ENCODE results near the gene HLA-DPA1. TPM values are rescaled to one million over a fixed set of nuclear protein-coding genes. Genes with fewer than 3 reads are reported as not detected.

HLA-DPA1 gene
- total RNA-seq, 1 experiment from 2014 or later, result 0.69 TPM

- Histone ChIP-seq H3K36me3 (ENCODE audit: control insufficient read depth, insufficient read depth, low read length) (no peaks in the 10 kb centered on the region), H3K4me1 (ENCODE audit: control insufficient read depth, insufficient read depth, low read length) (no peaks in the 10 kb centered on the region), H3K9me3 (ENCODE audit: control insufficient read depth, insufficient read depth, low read depth, low read length) (no peaks in the 10 kb centered on the region), H3K4me3 (ENCODE audit: low read depth in 2 of 2, low read length in 2 of 2) (no peak overlapping the region), H3K27me3 (ENCODE audit: control insufficient read depth, insufficient read depth, low read length) (peaks cover 14% of the 10 kb centered on the region), H3K27ac (ENCODE audit: low read length) (no peak overlapping the region)
- no TSS peak for BruUV-seq (replicated peaks)
- DNase-seq (ENCODE audit: low read depth, low spot score) (no peak), ATAC-seq (no peak)
- POLR2A ChIA-PET, result no interaction called here
- CTCF ChIA-PET, result no interaction called here
- in situ Hi-C loops (cut with HindIII; ENCODE audit: low pct_unique_long_range_greater_than_20kb, low sequenced_read_pairs) (no loop called here), intact Hi-C loops (cut with micrococcal nuclease; ENCODE audit: unreplicated experiment) (no loop called here)
- no peak for TF ChIP-seq POLR2AphosphoS5 (IDR thresholded peaks at IDR 0.05; ENCODE audit: low read depth, low read length)
- TF ChIP-seq TCF7L2 (IDR thresholded peaks at IDR 0.05; ENCODE audit: low read depth, low read length), result no peak
- TF ChIP-seq SIN3A (IDR thresholded peaks at IDR 0.05; ENCODE audit: borderline replicate concordance, insufficient read depth, low read depth, low read length), result no peak
- TF ChIP-seq, protein P1, sequence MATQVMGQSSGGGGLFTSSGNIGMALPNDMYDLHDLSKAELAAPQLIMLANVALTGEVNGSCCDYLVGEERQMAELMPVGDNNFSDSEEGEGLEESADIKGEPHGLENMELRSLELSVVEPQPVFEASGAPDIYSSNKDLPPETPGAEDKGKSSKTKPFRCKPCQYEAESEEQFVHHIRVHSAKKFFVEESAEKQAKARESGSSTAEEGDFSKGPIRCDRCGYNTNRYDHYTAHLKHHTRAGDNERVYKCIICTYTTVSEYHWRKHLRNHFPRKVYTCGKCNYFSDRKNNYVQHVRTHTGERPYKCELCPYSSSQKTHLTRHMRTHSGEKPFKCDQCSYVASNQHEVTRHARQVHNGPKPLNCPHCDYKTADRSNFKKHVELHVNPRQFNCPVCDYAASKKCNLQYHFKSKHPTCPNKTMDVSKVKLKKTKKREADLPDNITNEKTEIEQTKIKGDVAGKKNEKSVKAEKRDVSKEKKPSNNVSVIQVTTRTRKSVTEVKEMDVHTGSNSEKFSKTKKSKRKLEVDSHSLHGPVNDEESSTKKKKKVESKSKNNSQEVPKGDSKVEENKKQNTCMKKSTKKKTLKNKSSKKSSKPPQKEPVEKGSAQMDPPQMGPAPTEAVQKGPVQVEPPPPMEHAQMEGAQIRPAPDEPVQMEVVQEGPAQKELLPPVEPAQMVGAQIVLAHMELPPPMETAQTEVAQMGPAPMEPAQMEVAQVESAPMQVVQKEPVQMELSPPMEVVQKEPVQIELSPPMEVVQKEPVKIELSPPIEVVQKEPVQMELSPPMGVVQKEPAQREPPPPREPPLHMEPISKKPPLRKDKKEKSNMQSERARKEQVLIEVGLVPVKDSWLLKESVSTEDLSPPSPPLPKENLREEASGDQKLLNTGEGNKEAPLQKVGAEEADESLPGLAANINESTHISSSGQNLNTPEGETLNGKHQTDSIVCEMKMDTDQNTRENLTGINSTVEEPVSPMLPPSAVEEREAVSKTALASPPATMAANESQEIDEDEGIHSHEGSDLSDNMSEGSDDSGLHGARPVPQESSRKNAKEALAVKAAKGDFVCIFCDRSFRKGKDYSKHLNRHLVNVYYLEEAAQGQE (IDR thresholded peaks at IDR 0.05; ENCODE audit: insufficient read depth in 1 of 2, low read depth in 2 of 2, low read length in 1 of 2), result no peak
- no peak for TF ChIP-seq CTCF (IDR thresholded peaks at IDR 0.05)
These were observed 1.9 kb downstream of the HLA-DPA1 start for GRCh38 chr6:33071569-33071968.

GRCh38 chr6:33070909-33071308 is 2.5 kb downstream of the HLA-DPA1 start:
- ChIA-PET POLR2A (no interaction called here), CTCF (no interaction called here)
- Histone ChIP-seq H3K27me3 (ENCODE audit: control insufficient read depth, insufficient read depth, low read length) (peaks cover 14% of the 10 kb centered on the region; the same call in 1 of the 2 replicates), H3K4me3 (ENCODE audit: low read depth in 2 of 2, low read length in 2 of 2) (no peak overlapping the region), H3K27ac (ENCODE audit: low read length) (no peak overlapping the region), H3K9me3 (ENCODE audit: control insufficient read depth, insufficient read depth, low read depth, low read length) (no peaks in the 10 kb centered on the region), H3K4me1 (ENCODE audit: control insufficient read depth, insufficient read depth, low read length) (no peaks in the 10 kb centered on the region), H3K36me3 (ENCODE audit: control insufficient read depth, insufficient read depth, low read length) (no peaks in the 10 kb centered on the region)
- TF ChIP-seq CTCF (IDR thresholded peaks at IDR 0.05) (no peak), POLR2AphosphoS5 (IDR thresholded peaks at IDR 0.05; ENCODE audit: low read depth, low read length) (no peak), TCF7L2 (IDR thresholded peaks at IDR 0.05; ENCODE audit: low read depth, low read length) (no peak), SIN3A (IDR thresholded peaks at IDR 0.05; ENCODE audit: borderline replicate concordance, insufficient read depth, low read depth, low read length) (no peak)
- TF ChIP-seq, protein P1 (IDR thresholded peaks at IDR 0.05; ENCODE audit: insufficient read depth in 1 of 2, low read depth in 2 of 2, low read length in 1 of 2), result no peak
- ATAC-seq (no peak), DNase-seq (ENCODE audit: low read depth, low spot score) (no peak)
- in situ Hi-C loops (cut with HindIII; ENCODE audit: low pct_unique_long_range_greater_than_20kb, low sequenced_read_pairs), result no loop called here
- intact Hi-C loops (cut with micrococcal nuclease; ENCODE audit: unreplicated experiment), result no loop called here
- BruUV-seq (replicated peaks), result no TSS peak
